OCI-M2 (cell line): ENCODE results near the gene CD2.
"Not testable (repeated sequence)": the region's sequence is repeated elsewhere in the genome, so short reads cannot be mapped to it uniquely, and the experiment has no call there.

ENCODE experiments used
- DNase-seq: peaks from one replicate; lab custom pipeline; 2025; ENCODE audit not compliant: unreplicated experiment; lab: John Stamatoyannopoulos, UW

The CD2 gene

GRCh38 chr1:116731439-116731838 is 22.8 kb upstream of the CD2 start:
- no peak for DNase-seq

GRCh38 chr1:116732726-116733125 is 21.5 kb upstream of the CD2 start:
- no peak for DNase-seq

- no peak for DNase-seq
Measured at GRCh38 chr1:116733476-116734365, 20.5 kb upstream of the CD2 start.

GRCh38 chr1:116735246-116735645 is 19.0 kb upstream of the CD2 start:
- no peak for DNase-seq

- no peak for DNase-seq
Measured at GRCh38 chr1:116737020-116737854, 17.0 kb upstream of the CD2 start.

GRCh38 chr1:116737855-116738321 is 16.3 kb upstream of the CD2 start:
- DNase-seq, result no peak

GRCh38 chr1:116738673-116739370 is 15.4 kb upstream of the CD2 start:
- DNase-seq, result no peak

- DNase-seq, result no peak
Measured at GRCh38 chr1:116739371-116740012, 14.7 kb upstream of the CD2 start.

GRCh38 chr1:116740296-116740695 is 13.9 kb upstream of the CD2 start:
- no peak for DNase-seq

- DNase-seq, result no peak
Measured at GRCh38 chr1:116740746-116741145, 13.5 kb upstream of the CD2 start.

GRCh38 chr1:116741836-116742565 is 12.2 kb upstream of the CD2 start:
- DNase-seq, result no peak

- no peak for DNase-seq
Measured at GRCh38 chr1:116743535-116743934, 10.7 kb upstream of the CD2 start.

- DNase-seq, result no peak
Measured at GRCh38 chr1:116748272-116748671, 6.0 kb upstream of the CD2 start.

GRCh38 chr1:116751146-116751545 is 3.1 kb upstream of the CD2 start:
- no peak for DNase-seq

GRCh38 chr1:116751621-116752020 is 2.6 kb upstream of the CD2 start:
- DNase-seq, result no peak

- DNase-seq, result no peak
Measured at GRCh38 chr1:116753312-116753711, 918 bp upstream of the CD2 start.

- no peak for DNase-seq
Measured at GRCh38 chr1:116755066-116755465, 836 bp downstream of the CD2 start.

GRCh38 chr1:116755681-116756080 is 1.5 kb downstream of the CD2 start:
- DNase-seq, result no peak

GRCh38 chr1:116756092-116756491 is 1.9 kb downstream of the CD2 start:
- not testable (repeated sequence) for DNase-seq

- not testable (repeated sequence) for DNase-seq
Measured at GRCh38 chr1:116758456-116758815, 4.2 kb downstream of the CD2 start.
